Stimulated activated CD4-positive, alpha-beta T cell treated with anti-CD3 and anti-CD28 coated beads, Interleukin-4, amount 100 ng/mL, for 1 hour (primary cell): Measurements from ENCODE around the gene NINL.

Experiments used
- DNase-seq: peaks from one replicate; pipeline ENCODE4 v3.0.0-alpha.2; 2020

NINL gene

GRCh38 chr20:25499855-25500434 is 85.4 kb downstream of the NINL start:
- no peak for DNase-seq

GRCh38 chr20:25499031-25499430 is 86.3 kb downstream of the NINL start:
- DNase-seq: no peak

GRCh38 chr20:25498280-25498606 is 87.1 kb downstream of the NINL start:
- no peak for DNase-seq

- no peak for DNase-seq
These were observed 87.6 kb downstream of the NINL start for GRCh38 chr20:25497586-25498279.

GRCh38 chr20:25496968-25497401 is 88.3 kb downstream of the NINL start:
- DNase-seq: no peak

- no peak for DNase-seq
These were observed 89.0 kb downstream of the NINL start for GRCh38 chr20:25496165-25496967.

GRCh38 chr20:25495189-25495824 is 90.0 kb downstream of the NINL start:
- no peak for DNase-seq

- no peak for DNase-seq
These were observed 90.7 kb downstream of the NINL start for GRCh38 chr20:25494506-25495188.

GRCh38 chr20:25493748-25494505 is 91.4 kb downstream of the NINL start:
- no peak for DNase-seq

- DNase-seq: no peak
These were observed 92.2 kb downstream of the NINL start for GRCh38 chr20:25493137-25493536.

GRCh38 chr20:25491446-25492038 is 93.8 kb downstream of the NINL start:
- no peak for DNase-seq

- no peak for DNase-seq
These were observed 94.5 kb downstream of the NINL start for GRCh38 chr20:25490656-25491445.

- DNase-seq: no peak
These were observed 96.0 kb downstream of the NINL start for GRCh38 chr20:25489221-25489871.

- no peak for DNase-seq
These were observed 97.4 kb downstream of the NINL start for GRCh38 chr20:25487975-25488374.

GRCh38 chr20:25487306-25487705 is 98.0 kb downstream of the NINL start:
- DNase-seq: no peak

- no peak for DNase-seq
These were observed 99.0 kb downstream of the NINL start for GRCh38 chr20:25486377-25486776.

- no peak for DNase-seq
These were observed 99.5 kb downstream of the NINL start for GRCh38 chr20:25485872-25486271.

GRCh38 chr20:25484911-25485511 is 100.3 kb downstream of the NINL start:
- DNase-seq: no peak

GRCh38 chr20:25484224-25484846 is 101.0 kb downstream of the NINL start:
- no peak for DNase-seq
